CD14-positive monocyte (primary cell): ENCODE data around the gene NDUFS2. TPM values are rescaled to one million over a fixed set of nuclear protein-coding genes. Genes with fewer than 3 reads are reported as not detected.

Experiments used
- DNase-seq, 3 donors: peaks; one replicate each; pipeline ENCODE4 v3.0.0-alpha.2; 2011 to 2022
- H2AFZ ChIP-seq: 2 replicates; pipeline ENCODE4 v1.6.0; 2012; ENCODE audit warnings: mild to moderate bottlenecking, low read depth, low read length, inconsistent platforms; ENCODE audit not compliant: insufficient read depth, poor library complexity, severe bottlenecking
- H3K27ac ChIP-seq, 2 donors: 1 replicate in 1 of 2; 2 replicates in 1 of 2; pipeline ENCODE4 v1.5.1; 2012 to 2013; ENCODE audit warnings: low read length in 2 of 2, control low read depth in 1 of 2, inconsistent platforms in 1 of 2, low read depth in 1 of 2, mild to moderate bottlenecking in 1 of 2
- H3K27me3 ChIP-seq, 2 donors: one replicate each; pipeline versions ENCODE4 v1.6.0 to v1.6.1; 2011 to 2013; ENCODE audit warnings: low read length in 2 of 2; ENCODE audit not compliant: control insufficient read depth in 2 of 2, insufficient read depth in 2 of 2
- H3K36me3 ChIP-seq, 2 donors: replicated peaks in 1 of 2; 1 replicate in 1 of 2; 2 replicates in 1 of 2; pipeline versions ENCODE4 v1.5.1 to v1.6.1; 2012 to 2013; ENCODE audit warnings: low read length in 2 of 2, control low read depth in 1 of 2, inconsistent platforms in 1 of 2, mild to moderate bottlenecking in 1 of 2; ENCODE audit not compliant: insufficient read depth in 2 of 2, control insufficient read depth in 1 of 2
- H3K4me1 ChIP-seq, 2 donors: 1 replicate in 1 of 2; 2 replicates in 1 of 2; pipeline versions ENCODE4 v1.5.1 to v1.6.1; 2012 to 2013; ENCODE audit warnings: low read length in 2 of 2, control low read depth in 1 of 2, inconsistent platforms in 1 of 2, mild to moderate bottlenecking in 1 of 2, moderate library complexity in 1 of 2; ENCODE audit not compliant: insufficient read depth in 2 of 2, control insufficient read depth in 1 of 2
- H3K4me2 ChIP-seq: replicated peaks from 2 replicates; pipeline ENCODE3; 2012; ENCODE audit warnings: low read length, moderate library complexity, mild to moderate bottlenecking; ENCODE audit not compliant: poor library complexity, severe bottlenecking; ENCODE audit errors: extremely low read depth
- H3K4me3 ChIP-seq, 3 experiments: fragments of 200-600 bp in 1 of 3; sonication (generic) in 1 of 3; replicated peaks in 1 of 3; 1 replicate in 2 of 3; 2 replicates in 1 of 3; pipeline ENCODE4 v1.5.1; 2011 to 2013; ENCODE audit warnings: low read length in 3 of 3, mild to moderate bottlenecking in 3 of 3, control low read depth in 2 of 3, low read depth in 2 of 3, inconsistent platforms in 1 of 3, moderate library complexity in 1 of 3
- H3K79me2 ChIP-seq: 2 replicates; pipeline ENCODE4 v1.6.0; 2012; ENCODE audit warnings: mild to moderate bottlenecking, control low read depth, inconsistent platforms, low read length, moderate library complexity; ENCODE audit not compliant: insufficient read depth
- H3K9ac ChIP-seq: 2 replicates; pipeline ENCODE4 v1.6.0; 2017; ENCODE audit warnings: low read length, mild to moderate bottlenecking; ENCODE audit not compliant: insufficient read depth, poor library complexity, severe bottlenecking
- H3K9me3 ChIP-seq, 2 donors: replicated peaks in 1 of 2; 1 replicate in 1 of 2; 2 replicates in 1 of 2; pipeline versions ENCODE4 v1.5.1 to v1.6.1; 2012 to 2013; ENCODE audit warnings: low read length in 2 of 2, control low read depth in 1 of 2; ENCODE audit not compliant: control insufficient read depth in 1 of 2, insufficient read depth in 1 of 2
- H4K20me1 ChIP-seq: 2 replicates; pipeline ENCODE4 v1.6.0; 2012; ENCODE audit warnings: mild to moderate bottlenecking, low read length, control low read depth, moderate library complexity; ENCODE audit not compliant: insufficient read depth
- H3K27ac Mint-ChIP-seq, 7 donors: one replicate each; pipeline ENCODE4 v1.8.0; 2020; ENCODE audit warnings: mild to moderate bottlenecking in 7 of 7, mixed read lengths in 7 of 7, moderate library complexity in 6 of 7, inconsistent platforms in 2 of 7
- H3K27me3 Mint-ChIP-seq, 3 donors: one replicate each; pipeline ENCODE4 v1.8.0; 2021 to 2022; ENCODE audit warnings: low read depth in 3 of 3, mild to moderate bottlenecking in 3 of 3, mixed read lengths in 3 of 3, moderate library complexity in 3 of 3, inconsistent platforms in 1 of 3
- H3K36me3 Mint-ChIP-seq, 2 donors: one replicate each; pipeline ENCODE4 v1.8.0; 2020; ENCODE audit warnings: mixed read lengths in 2 of 2, inconsistent platforms in 1 of 2, mild to moderate bottlenecking in 1 of 2
- H3K4me1 Mint-ChIP-seq: one replicate; pipeline ENCODE4 v1.8.0; 2020; ENCODE audit warnings: mild to moderate bottlenecking, mixed read lengths
- H3K4me3 Mint-ChIP-seq, 2 donors: one replicate each; pipeline ENCODE4 v1.8.0; 2020; ENCODE audit warnings: mild to moderate bottlenecking in 2 of 2, mixed read lengths in 2 of 2, moderate library complexity in 1 of 2
- H3K9me3 Mint-ChIP-seq, 7 donors: one replicate each; pipeline ENCODE4 v1.8.0; 2020 to 2022; ENCODE audit warnings: mixed read lengths in 7 of 7, mild to moderate bottlenecking in 6 of 7, moderate library complexity in 6 of 7, inconsistent platforms in 2 of 7
- CTCF ChIP-seq: fragments of 200-600 bp; IDR thresholded peaks from one replicate; pipeline ENCODE4 v1.8.0; 2022; ENCODE audit warnings: antibody characterized with exemption, mild to moderate bottlenecking
- WGBS: methylation state at CpG from one replicate; pipeline ENCODE4 v1.1.5; 2013; ENCODE audit warnings: missing lambda C conversion rate; ENCODE audit not compliant: insufficient coverage; 5-methylcytosine and 5-hydroxymethylcytosine counted together
- intact Hi-C, 2 donors: fragments of 100-400 bp; cut with micrococcal nuclease; formaldehyde crosslinking; loops; one replicate each; pipeline versions ENCODE4 v1.15.0 to v1.15.1; 2023
- polyA plus RNA-seq, 3 donors: library from polyadenylated mRNA; depleted of rRNA in 1 of 3; unstranded in 2 of 3; stranded (reverse) in 1 of 3; fragments of 300-500 nt in 2 of 3; fragments of >200 nt in 1 of 3; fragmentation: Illumina TruSeq in 2 of 3; gene quantifications; 1 replicate in 2 of 3; 2 replicates in 1 of 3; pipeline ENCODE4 v1.2.3, GENCODE V29; 2012 to 2021

Gene NDUFS2
- polyA plus RNA-seq, 3 donors, result 87.5 to 119 (median 101) TPM

DNA sequence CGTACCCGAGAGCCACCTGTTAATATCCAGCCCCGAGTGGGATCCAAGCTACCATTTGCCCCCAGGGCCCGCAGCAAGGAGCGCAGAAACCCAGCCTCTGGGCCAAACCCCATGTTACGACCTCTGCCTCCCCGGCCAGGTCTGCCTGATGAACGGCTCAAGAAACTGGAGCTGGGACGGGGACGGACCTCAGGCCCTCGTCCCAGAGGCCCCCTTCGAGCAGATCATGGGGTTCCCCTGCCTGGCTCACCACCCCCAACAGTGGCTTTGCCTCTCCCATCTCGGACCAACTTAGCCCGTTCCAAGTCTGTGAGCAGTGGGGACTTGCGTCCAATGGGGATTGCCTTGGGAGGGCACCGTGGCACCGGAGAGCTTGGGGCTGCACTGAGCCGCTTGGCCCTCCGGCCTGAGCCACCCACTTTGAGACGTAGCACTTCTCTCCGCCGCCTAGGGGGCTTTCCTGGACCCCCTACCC, 41.5 kb upstream of the NDUFS2 start:
- H3K9me3 Mint-ChIP-seq, result no peaks in the 10 kb centered on the region
- peak overlapping the region; percentile 97 for H3K4me2 ChIP-seq

GRCh38 chr1:161161652-161162051, 40.5 kb upstream of the NDUFS2 start:
- Histone ChIP-seq H3K9me3 (no peaks in the 10 kb centered on the region), H3K79me2 (peaks cover 20% of the 10 kb centered on the region), H3K27ac (no peak overlapping the region), H3K36me3 (peaks cover 38 to 62% of the 10 kb centered on the region in 2 donors), H3K4me2 (no peak overlapping the region), H3K27me3 (no peaks in the 10 kb centered on the region), H2AFZ (no peak overlapping the region), H3K9ac (no peak overlapping the region), H4K20me1 (no peaks in the 10 kb centered on the region), H3K4me1 (peaks cover 26 to 44% of the 10 kb centered on the region in 2 donors), H3K4me3 (no peak overlapping the region)
- Mint-ChIP-seq H3K36me3 (peaks cover 48 to 64% of the 10 kb centered on the region in 2 donors), H3K27me3 (no peaks in the 10 kb centered on the region), H3K27ac (peak overlapping the region in 3 of 7 donors; percentile 6 to 59 (median 38)), H3K4me1 (peaks cover 45% of the 10 kb centered on the region), H3K4me3 (no peak overlapping the region), H3K9me3 (no peaks in the 10 kb centered on the region)
- 100% methylated on average over 4 of the region's 5 CpGs for WGBS
- no peak for TF ChIP-seq CTCF
- DNase-seq, result no peak
- intact Hi-C loops, result no loop called here

More for the DNA sequence above, 41.5 kb upstream of the NDUFS2 start:
- WGBS, result 98% methylated on average over 19 of the region's 22 CpGs
- H2AFZ ChIP-seq, result no peak overlapping the region
- no peak for TF ChIP-seq CTCF
- intact Hi-C loops, result no loop called here
- DNase-seq, result no peak
- peaks cover 22 to 35% of the 10 kb centered on the region in 2 donors for H3K4me1 ChIP-seq
- no peak overlapping the region for H3K4me3 ChIP-seq
- no peaks in the 10 kb centered on the region for H3K9me3 ChIP-seq
- Mint-ChIP-seq H3K4me3 (no peak overlapping the region), H3K36me3 (peaks cover 48 to 68% of the 10 kb centered on the region in 2 donors), H3K27ac (peak overlapping the region in 3 of 7 donors; percentile 5 to 82 (median 32)), H3K4me1 (peaks cover 40% of the 10 kb centered on the region), H3K27me3 (no peaks in the 10 kb centered on the region)
- H3K27ac ChIP-seq, result no peak overlapping the region
- H3K79me2 ChIP-seq, result peaks cover 22% of the 10 kb centered on the region
- peaks cover 38 to 62% of the 10 kb centered on the region in 2 donors for H3K36me3 ChIP-seq
- no peaks in the 10 kb centered on the region for H3K27me3 ChIP-seq
- no peak overlapping the region for H3K9ac ChIP-seq
- H4K20me1 ChIP-seq, result no peaks in the 10 kb centered on the region
